H9 (cell line): ENCODE data around the gene UQCR11. TPM values are rescaled to one million over a fixed set of nuclear protein-coding genes. Genes with fewer than 3 reads are reported as not detected.

ENCODE experiments used
- DNase-seq: peaks from one replicate; pipeline ENCODE4 v3.0.0-alpha.2; 2017
- H2AFZ ChIP-seq: one replicate; pipeline ENCODE4 v1.6.1; 2013; ENCODE audit warnings: mild to moderate bottlenecking, low read length, control low read depth, moderate library complexity
- H2AK5ac ChIP-seq: 2 replicates; pipeline ENCODE4 v1.6.1; 2013; ENCODE audit warnings: low read length, control low read depth, mixed read lengths; ENCODE audit not compliant: insufficient read length
- H2BK120ac ChIP-seq: one replicate; pipeline ENCODE4 v1.6.1; 2013; ENCODE audit warnings: low read depth, mild to moderate bottlenecking, low read length, control low read depth, inconsistent platforms; ENCODE audit not compliant: poor library complexity, severe bottlenecking
- H2BK12ac ChIP-seq: 2 replicates; pipeline ENCODE4 v1.6.1; 2013; ENCODE audit warnings: low read length, control low read depth, mixed read lengths, low read depth; ENCODE audit not compliant: insufficient read length
- H2BK15ac ChIP-seq: 2 replicates; pipeline ENCODE4 v1.6.1; 2013; ENCODE audit warnings: low read depth, low read length, control low read depth
- H2BK20ac ChIP-seq: one replicate; pipeline ENCODE4 v1.6.1; 2013; ENCODE audit warnings: low read depth, mild to moderate bottlenecking, low read length, control low read depth, inconsistent platforms; ENCODE audit not compliant: poor library complexity, severe bottlenecking
- H2BK5ac ChIP-seq: 2 replicates; pipeline ENCODE4 v1.6.1; 2013; ENCODE audit warnings: low read length, control low read depth, mixed read lengths; ENCODE audit not compliant: insufficient read length
- H3K14ac ChIP-seq: 2 replicates; pipeline ENCODE4 v1.6.1; 2013; ENCODE audit warnings: low read length, control low read depth; ENCODE audit not compliant: insufficient read depth
- H3K18ac ChIP-seq: 2 replicates; pipeline ENCODE4 v1.6.1; 2013; ENCODE audit warnings: low read depth, mild to moderate bottlenecking, mixed read lengths, low read length, control low read depth; ENCODE audit not compliant: insufficient read length
- H3K23ac ChIP-seq: 2 replicates; pipeline ENCODE4 v1.6.1; 2013; ENCODE audit warnings: low read length, control low read depth, mixed read lengths, low read depth; ENCODE audit not compliant: insufficient read length
- H3K23me2 ChIP-seq: 2 replicates; pipeline ENCODE4 v1.6.1; 2013; ENCODE audit warnings: low read depth, mild to moderate bottlenecking, mixed read lengths, low read length, control low read depth; ENCODE audit not compliant: insufficient read length, poor library complexity, severe bottlenecking
- H3K27ac ChIP-seq: 2 replicates; pipeline ENCODE4 v1.5.1; 2013; ENCODE audit warnings: low read length, control low read depth, mixed read lengths, low read depth; ENCODE audit not compliant: insufficient read length
- H3K27me3 ChIP-seq: 2 replicates; pipeline ENCODE4 v1.6.1; 2013; ENCODE audit warnings: low read length, control low read depth, inconsistent platforms; ENCODE audit not compliant: insufficient read depth
- H3K4ac ChIP-seq: 2 replicates; pipeline ENCODE4 v1.6.1; 2013; ENCODE audit warnings: low read depth, mild to moderate bottlenecking, control low read depth, inconsistent platforms, low read length, moderate library complexity
- H3K4me1 ChIP-seq: 2 replicates; pipeline ENCODE4 v1.6.1; 2013; ENCODE audit warnings: low read length, control low read depth, inconsistent platforms; ENCODE audit not compliant: insufficient read depth
- H3K4me2 ChIP-seq: 2 replicates; pipeline ENCODE4 v1.6.1; 2013; ENCODE audit warnings: low read length, control low read depth, mixed read lengths; ENCODE audit not compliant: insufficient read length, insufficient read depth
- H3K56ac ChIP-seq: 2 replicates; pipeline ENCODE4 v1.6.1; 2013; ENCODE audit warnings: low read depth, mild to moderate bottlenecking, mixed read lengths, low read length, control low read depth; ENCODE audit not compliant: insufficient read length
- H3K79me1 ChIP-seq: 2 replicates; pipeline ENCODE4 v1.6.1; 2013; ENCODE audit warnings: low read depth, mild to moderate bottlenecking, moderate library complexity, low read length, control low read depth, inconsistent platforms; ENCODE audit not compliant: insufficient read depth, poor library complexity, severe bottlenecking
- H3K79me2 ChIP-seq: 2 replicates; pipeline ENCODE4 v1.6.1; 2013; ENCODE audit warnings: low read length, control low read depth, inconsistent platforms; ENCODE audit not compliant: insufficient read depth
- H3K9ac ChIP-seq: 2 replicates; pipeline ENCODE4 v1.6.1; 2013; ENCODE audit warnings: low read length, control low read depth, mixed read lengths; ENCODE audit not compliant: insufficient read length; ENCODE audit errors: extremely low read depth
- H3K9me3 ChIP-seq: one replicate; pipeline ENCODE4 v1.6.1; 2013; ENCODE audit warnings: low read depth, low read length, inconsistent platforms; ENCODE audit not compliant: control insufficient read depth
- H3T11ph ChIP-seq: one replicate; pipeline ENCODE4 v1.6.1; 2013; ENCODE audit warnings: mild to moderate bottlenecking, low read length, control low read depth, inconsistent platforms
- H4K20me1 ChIP-seq: one replicate; pipeline ENCODE4 v1.6.1; 2013; ENCODE audit not compliant: control insufficient read depth, insufficient read length, insufficient read depth
- H4K5ac ChIP-seq: 2 replicates; pipeline ENCODE4 v1.6.1; 2013; ENCODE audit warnings: low read depth, mild to moderate bottlenecking, mixed read lengths, low read length, control low read depth; ENCODE audit not compliant: insufficient read length
- H4K8ac ChIP-seq: replicated peaks from 2 replicates; pipeline ENCODE4 v1.6.1; 2013; ENCODE audit warnings: low read length, control low read depth, mixed read lengths, low read depth; ENCODE audit not compliant: insufficient read length
- H4K91ac ChIP-seq: 2 replicates; pipeline ENCODE4 v1.6.1; 2013; ENCODE audit warnings: low read depth, mild to moderate bottlenecking, moderate library complexity, mixed read lengths, low read length, control low read depth; ENCODE audit not compliant: insufficient read length
- H3K27ac Mint-ChIP-seq, 3 experiments: 2 replicates in 2 of 3; 3 replicates in 1 of 3; pipeline ENCODE4 v1.8.0; 2020 to 2021; ENCODE audit warnings: mixed read lengths in 3 of 3, mild to moderate bottlenecking in 1 of 3, moderate library complexity in 1 of 3
- H3K27me3 Mint-ChIP-seq: 2 replicates; pipeline ENCODE4 v1.8.0; 2021; ENCODE audit warnings: low read depth, mild to moderate bottlenecking, moderate library complexity, mixed read lengths
- H3K36me3 Mint-ChIP-seq, 3 experiments: 2 replicates in 2 of 3; 3 replicates in 1 of 3; pipeline ENCODE4 v1.8.0; 2020 to 2021; ENCODE audit warnings: low read depth in 3 of 3, mixed read lengths in 3 of 3; ENCODE audit not compliant: insufficient read depth in 1 of 3
- H3K4me1 Mint-ChIP-seq, 2 experiments: 2 replicates each; pipeline ENCODE4 v1.8.0; 2020; ENCODE audit warnings: mixed read lengths in 2 of 2
- H3K4me3 Mint-ChIP-seq, 2 experiments: 2 replicates in 1 of 2; 3 replicates in 1 of 2; pipeline ENCODE4 v1.8.0; 2020 to 2021; ENCODE audit warnings: mild to moderate bottlenecking in 2 of 2, mixed read lengths in 2 of 2, moderate library complexity in 1 of 2
- H3K9me3 Mint-ChIP-seq, 2 experiments: 2 replicates in 1 of 2; 3 replicates in 1 of 2; pipeline ENCODE4 v1.8.0; 2020; ENCODE audit warnings: mild to moderate bottlenecking in 2 of 2, mixed read lengths in 2 of 2, moderate library complexity in 1 of 2
- WGBS: extraction: QIAGEN DNeasy Blood & Tissue Kit; methylation state at CpG from one replicate; pipeline ENCODE4 v1.1.7; 2013; ENCODE audit warnings: missing lambda C conversion rate, low lambda C conversion rate, mixed read lengths; ENCODE audit not compliant: insufficient read length; ENCODE audit errors: extremely low coverage; 5-methylcytosine and 5-hydroxymethylcytosine counted together
- total RNA-seq: library from RNA; stranded (reverse); gene quantifications from 2 replicates; pipeline ENCODE4 v1.2.1, GENCODE V29; 2021
- TF ChIP-seq, protein P1 (sequence below): fragments of 200-600 bp; sonication (generic); conservative IDR thresholded peaks from 3 replicates; pipeline ENCODE4 v1.8.0; 2021; ENCODE audit warnings: antibody characterized with exemption, mild to moderate bottlenecking

Gene UQCR11
- total RNA-seq, 1 experiment from 2014 or later: 174 TPM

DNA sequence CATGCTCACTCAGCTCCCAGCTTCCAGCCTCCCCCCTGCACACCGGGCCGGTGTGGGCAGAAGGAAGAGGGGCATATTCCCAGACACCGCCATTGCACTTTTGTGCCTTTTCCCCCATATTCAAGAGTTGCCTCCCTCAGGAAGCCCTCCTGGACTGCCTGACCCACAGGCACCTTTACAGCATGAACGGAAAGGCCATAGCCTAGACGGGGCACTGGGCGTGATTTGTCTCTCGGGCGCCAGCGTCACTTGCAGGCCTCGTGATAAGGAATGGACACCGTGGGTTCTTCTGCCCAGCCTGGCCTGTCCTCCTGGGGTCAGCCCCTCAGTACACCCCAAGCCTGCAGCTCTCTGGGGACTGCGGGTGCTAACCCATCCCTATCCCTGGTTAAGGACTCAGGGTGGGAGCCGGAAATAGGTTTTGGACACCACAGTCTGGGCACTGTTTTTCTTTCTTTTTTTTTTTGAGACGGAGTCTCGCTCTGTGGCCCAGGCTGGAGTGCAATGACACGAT lies 933 bp upstream of the UQCR11 start:
- Mint-ChIP-seq H3K27me3 (no peaks in the 10 kb centered on the region; the same call in 1 of the 2 replicates), H3K9me3 (no peaks in the 10 kb centered on the region), H3K4me1 (peaks cover 13 to 19% of the 10 kb centered on the region in 2 experiments), H3K4me3 (peak overlapping the region; percentile 78 to 91), H3K27ac (peak overlapping the region; percentile 96 to 98 (median 98); a peak in 5 of 7 replicates), H3K36me3 (peaks cover 10 to 27% (median 23%) of the 10 kb centered on the region in 3 experiments)
- no CpG with 5 or more reads among the region's 16 CpGs for WGBS
- H3K79me2 ChIP-seq: peaks cover 16% of the 10 kb centered on the region; the same call in 1 of the 2 replicates
- no peak overlapping the region for H2AFZ ChIP-seq
- TF ChIP-seq, protein P1, sequence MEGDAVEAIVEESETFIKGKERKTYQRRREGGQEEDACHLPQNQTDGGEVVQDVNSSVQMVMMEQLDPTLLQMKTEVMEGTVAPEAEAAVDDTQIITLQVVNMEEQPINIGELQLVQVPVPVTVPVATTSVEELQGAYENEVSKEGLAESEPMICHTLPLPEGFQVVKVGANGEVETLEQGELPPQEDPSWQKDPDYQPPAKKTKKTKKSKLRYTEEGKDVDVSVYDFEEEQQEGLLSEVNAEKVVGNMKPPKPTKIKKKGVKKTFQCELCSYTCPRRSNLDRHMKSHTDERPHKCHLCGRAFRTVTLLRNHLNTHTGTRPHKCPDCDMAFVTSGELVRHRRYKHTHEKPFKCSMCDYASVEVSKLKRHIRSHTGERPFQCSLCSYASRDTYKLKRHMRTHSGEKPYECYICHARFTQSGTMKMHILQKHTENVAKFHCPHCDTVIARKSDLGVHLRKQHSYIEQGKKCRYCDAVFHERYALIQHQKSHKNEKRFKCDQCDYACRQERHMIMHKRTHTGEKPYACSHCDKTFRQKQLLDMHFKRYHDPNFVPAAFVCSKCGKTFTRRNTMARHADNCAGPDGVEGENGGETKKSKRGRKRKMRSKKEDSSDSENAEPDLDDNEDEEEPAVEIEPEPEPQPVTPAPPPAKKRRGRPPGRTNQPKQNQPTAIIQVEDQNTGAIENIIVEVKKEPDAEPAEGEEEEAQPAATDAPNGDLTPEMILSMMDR: no peak
- no peak overlapping the region for H2BK20ac ChIP-seq
- H3K4me1 ChIP-seq: no peaks in the 10 kb centered on the region
- peaks cover 9% of the 10 kb centered on the region for H3K23me2 ChIP-seq
- no peaks in the 10 kb centered on the region for H3K27me3 ChIP-seq
- H2AK5ac ChIP-seq: no peak overlapping the region
- no peak overlapping the region for H3T11ph ChIP-seq
- H2BK5ac ChIP-seq: no peak overlapping the region
- H3K14ac ChIP-seq: no peak overlapping the region
- no peak overlapping the region for H4K8ac ChIP-seq
- H3K9ac ChIP-seq: no peak overlapping the region
- H3K56ac ChIP-seq: no peak overlapping the region
- H3K18ac ChIP-seq: no peak overlapping the region
- H4K20me1 ChIP-seq: no peaks in the 10 kb centered on the region
- H4K5ac ChIP-seq: no peak overlapping the region
- H2BK15ac ChIP-seq: no peak overlapping the region
- DNase-seq: no peak
- H3K27ac ChIP-seq: no peak overlapping the region
- peaks cover 4% of the 10 kb centered on the region for H3K79me1 ChIP-seq
- no peak overlapping the region for H2BK12ac ChIP-seq
- H3K4me2 ChIP-seq: peak overlapping the region; percentile 46
- H3K23ac ChIP-seq: no peak overlapping the region
- H3K9me3 ChIP-seq: no peaks in the 10 kb centered on the region
- H3K4ac ChIP-seq: no peak overlapping the region
- no peak overlapping the region for H2BK120ac ChIP-seq
- no peak overlapping the region for H4K91ac ChIP-seq
